Measurements from ENCODE around the gene KCNJ18. TPM values are rescaled to one million over a fixed set of nuclear protein-coding genes. Genes with fewer than 3 reads are reported as not detected.
"Not testable (repeated sequence)": the region's sequence is repeated elsewhere in the genome, so short reads cannot be mapped to it uniquely, and the experiment has no call there.

Gene KCNJ18
- total and polyA plus RNA-seq, 7 donors: 0.54 TPM; not detected in 6

GRCh38 chr17:21707711-21708611 is 15.6 kb downstream of the KCNJ18 start:
- H3K27ac ChIP-seq; H3K4me3 ChIP-seq; DNase-seq; H3K4me1 ChIP-seq; H3K36me3 ChIP-seq; H3K9me3 ChIP-seq; intact Hi-C loops (cut with DNase I); H3K27me3 ChIP-seq: not testable (repeated sequence)
- WGBS, 2 donors: 66 to 76% methylated on average over 15 to 16 of the region's 17 CpGs

GRCh38 chr17:21708612-21709535 is 16.6 kb downstream of the KCNJ18 start:
- peak; percentile 53 for DNase-seq
- H3K9me3 ChIP-seq; H3K4me1 ChIP-seq; H3K27me3 ChIP-seq; H3K27ac ChIP-seq; intact Hi-C loops (cut with DNase I); H3K4me3 ChIP-seq; H3K36me3 ChIP-seq: not testable (repeated sequence)
- 87% methylated on average over 15 of the region's 15 CpGs for WGBS, 2 donors

- WGBS, 2 donors: 65 to 69% methylated on average over 8 of the region's 8 CpGs
- H3K36me3 ChIP-seq; H3K4me3 ChIP-seq; intact Hi-C loops (cut with DNase I); H3K4me1 ChIP-seq; H3K9me3 ChIP-seq; H3K27ac ChIP-seq; H3K27me3 ChIP-seq: not testable (repeated sequence)
- DNase-seq: peak; percentile 29
Measured at GRCh38 chr17:21709994-21710393, 17.7 kb downstream of the KCNJ18 start.

GRCh38 chr17:21710486-21710885 is 18.2 kb downstream of the KCNJ18 start:
- WGBS, 2 donors: 79 to 85% methylated on average over 3 of the region's 3 CpGs
- H3K27me3 ChIP-seq; H3K4me1 ChIP-seq; H3K36me3 ChIP-seq; intact Hi-C loops (cut with DNase I); H3K9me3 ChIP-seq; H3K27ac ChIP-seq; H3K4me3 ChIP-seq: not testable (repeated sequence)
- peak; percentile 54 for DNase-seq

GRCh38 chr17:21711182-21711581 is 18.9 kb downstream of the KCNJ18 start:
- 83 to 85% methylated on average over 12 of the region's 12 CpGs for WGBS, 2 donors
- H3K27ac ChIP-seq: no peak overlapping the region
- no peak overlapping the region for H3K4me3 ChIP-seq
- H3K4me1 ChIP-seq: no peaks in the 10 kb centered on the region
- TF ChIP-seq POLR2A (IDR thresholded peaks at IDR 0.05): no peak
- TF ChIP-seq POLR2AphosphoS5 (IDR thresholded peaks at IDR 0.05): no peak
- TF ChIP-seq CTCF (IDR thresholded peaks at IDR 0.05): no peak
- no peak for TF ChIP-seq EP300 (IDR thresholded peaks at IDR 0.05)
- intact Hi-C loops (cut with DNase I): no loop called here
- H3K36me3 ChIP-seq: no peaks in the 10 kb centered on the region
- no peaks in the 10 kb centered on the region for H3K9me3 ChIP-seq
- no peaks in the 10 kb centered on the region for H3K27me3 ChIP-seq
- no peak for DNase-seq

- H3K36me3 ChIP-seq; H3K27ac ChIP-seq; H3K9me3 ChIP-seq; DNase-seq; intact Hi-C loops (cut with DNase I); H3K27me3 ChIP-seq; H3K4me1 ChIP-seq; H3K4me3 ChIP-seq: not testable (repeated sequence)
- 70 to 79% methylated on average over 7 to 8 of the region's 8 CpGs for WGBS, 2 donors
Measured at GRCh38 chr17:21713020-21713419, 20.7 kb downstream of the KCNJ18 start.

- H3K36me3 ChIP-seq; H3K27ac ChIP-seq; H3K9me3 ChIP-seq; H3K27me3 ChIP-seq; intact Hi-C loops (cut with DNase I); H3K4me3 ChIP-seq; H3K4me1 ChIP-seq; DNase-seq: not testable (repeated sequence)
- 40% methylated on average over 1 of the region's 3 CpGs; no CpG with 5 or more reads in 1 of the 2 donors for WGBS, 2 donors
Measured at GRCh38 chr17:21713631-21714030, 21.3 kb downstream of the KCNJ18 start.

GRCh38 chr17:21714676-21715075 is 22.4 kb downstream of the KCNJ18 start:
- H3K27ac ChIP-seq; DNase-seq; H3K9me3 ChIP-seq; H3K27me3 ChIP-seq; H3K4me3 ChIP-seq; H3K4me1 ChIP-seq; H3K36me3 ChIP-seq; intact Hi-C loops (cut with DNase I): not testable (repeated sequence)
- 47 to 55% methylated on average over 3 of the region's 3 CpGs for WGBS, 2 donors

- H3K27ac ChIP-seq; H3K36me3 ChIP-seq; H3K4me1 ChIP-seq; H3K4me3 ChIP-seq; DNase-seq; H3K27me3 ChIP-seq; intact Hi-C loops (cut with DNase I); H3K9me3 ChIP-seq: not testable (repeated sequence)
- WGBS, 2 donors: 64 to 69% methylated on average over 2 of the region's 3 CpGs
Measured at GRCh38 chr17:21715877-21716276, 23.6 kb downstream of the KCNJ18 start.

GRCh38 chr17:21718971-21719370 is 26.6 kb downstream of the KCNJ18 start:
- H3K4me1 ChIP-seq; intact Hi-C loops (cut with DNase I); H3K27ac ChIP-seq; H3K9me3 ChIP-seq; H3K4me3 ChIP-seq; H3K36me3 ChIP-seq; H3K27me3 ChIP-seq; DNase-seq: not testable (repeated sequence)

GRCh38 chr17:21719511-21720226 is 27.3 kb downstream of the KCNJ18 start:
- DNase-seq; H3K27ac ChIP-seq; intact Hi-C loops (cut with DNase I); H3K27me3 ChIP-seq; H3K4me1 ChIP-seq; H3K36me3 ChIP-seq; H3K4me3 ChIP-seq; H3K9me3 ChIP-seq: not testable (repeated sequence)
- WGBS, 2 donors: 71 to 75% methylated on average over 12 of the region's 12 CpGs
